Chondrocyte (in vitro differentiated cells): ENCODE data around the gene ELAVL4. TPM values are rescaled to one million over a fixed set of nuclear protein-coding genes. Genes with fewer than 3 reads are reported as not detected.

Source experiments
- DNase-seq: peaks from one replicate; pipeline ENCODE4 v3.0.0; 2021; ENCODE audit warnings: mixed read lengths, low spot score
- H3K27ac Mint-ChIP-seq: one replicate; pipeline ENCODE4 v1.8.0; 2021; ENCODE audit warnings: mild to moderate bottlenecking, moderate library complexity, mixed read lengths; ENCODE audit not compliant: unreplicated experiment
- H3K27me3 Mint-ChIP-seq: 2 replicates; pipeline ENCODE4 v1.8.0; 2021; ENCODE audit warnings: low read depth, mixed read lengths
- H3K36me3 Mint-ChIP-seq: 2 replicates; pipeline ENCODE4 v1.8.0; 2021; ENCODE audit warnings: low read depth, mixed read lengths
- H3K4me1 Mint-ChIP-seq: 2 replicates; pipeline ENCODE4 v1.8.0; 2021; ENCODE audit warnings: low read depth, mild to moderate bottlenecking, mixed read lengths
- H3K4me3 Mint-ChIP-seq: one replicate; pipeline ENCODE4 v1.8.0; 2021; ENCODE audit warnings: mild to moderate bottlenecking, moderate library complexity, mixed read lengths; ENCODE audit not compliant: unreplicated experiment
- H3K9me3 Mint-ChIP-seq: 2 replicates; pipeline ENCODE4 v1.8.0; 2021; ENCODE audit warnings: low read depth, mixed read lengths
- total RNA-seq: library from RNA; stranded (reverse); gene quantifications from 3 replicates; pipeline ENCODE4 v1.2.1, GENCODE V29; 2021
- TF ChIP-seq, protein P1 (sequence below): fragments of 200-600 bp; sonication (generic); IDR thresholded peaks from 2 replicates; pipeline ENCODE4 v1.5.0; 2021; ENCODE audit warnings: antibody characterized with exemption, mild to moderate bottlenecking, moderate library complexity

ELAVL4 gene
- total RNA-seq, 1 donor from 2014 or later, result not detected

DNA sequence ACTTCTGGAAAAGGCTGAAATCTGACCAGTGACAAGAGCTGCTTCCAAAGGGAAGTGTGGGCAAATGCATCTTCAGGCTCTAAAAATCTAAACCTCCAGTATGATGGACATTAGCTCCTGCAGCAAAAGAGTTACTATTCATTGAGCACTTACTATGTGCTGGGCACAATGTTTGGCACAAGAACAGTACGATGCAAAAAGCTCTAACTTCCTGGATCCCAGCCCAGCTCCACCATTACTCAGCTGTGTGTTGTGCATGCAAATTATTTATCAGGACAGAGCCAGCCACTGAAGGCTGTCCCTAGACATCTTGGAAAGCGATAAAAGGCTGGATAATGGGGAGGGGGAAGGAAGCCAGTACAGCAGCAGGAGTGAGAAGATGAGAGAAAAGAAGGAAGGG, 143.5 kb downstream of the ELAVL4 start:
- H3K4me1 Mint-ChIP-seq, result no peaks in the 10 kb centered on the region
- H3K27me3 Mint-ChIP-seq, result no peaks in the 10 kb centered on the region
- TF ChIP-seq, protein P1, sequence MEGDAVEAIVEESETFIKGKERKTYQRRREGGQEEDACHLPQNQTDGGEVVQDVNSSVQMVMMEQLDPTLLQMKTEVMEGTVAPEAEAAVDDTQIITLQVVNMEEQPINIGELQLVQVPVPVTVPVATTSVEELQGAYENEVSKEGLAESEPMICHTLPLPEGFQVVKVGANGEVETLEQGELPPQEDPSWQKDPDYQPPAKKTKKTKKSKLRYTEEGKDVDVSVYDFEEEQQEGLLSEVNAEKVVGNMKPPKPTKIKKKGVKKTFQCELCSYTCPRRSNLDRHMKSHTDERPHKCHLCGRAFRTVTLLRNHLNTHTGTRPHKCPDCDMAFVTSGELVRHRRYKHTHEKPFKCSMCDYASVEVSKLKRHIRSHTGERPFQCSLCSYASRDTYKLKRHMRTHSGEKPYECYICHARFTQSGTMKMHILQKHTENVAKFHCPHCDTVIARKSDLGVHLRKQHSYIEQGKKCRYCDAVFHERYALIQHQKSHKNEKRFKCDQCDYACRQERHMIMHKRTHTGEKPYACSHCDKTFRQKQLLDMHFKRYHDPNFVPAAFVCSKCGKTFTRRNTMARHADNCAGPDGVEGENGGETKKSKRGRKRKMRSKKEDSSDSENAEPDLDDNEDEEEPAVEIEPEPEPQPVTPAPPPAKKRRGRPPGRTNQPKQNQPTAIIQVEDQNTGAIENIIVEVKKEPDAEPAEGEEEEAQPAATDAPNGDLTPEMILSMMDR, result no peak

More for the DNA sequence above, 143.5 kb downstream of the ELAVL4 start:
- DNase-seq, result no peak
- Mint-ChIP-seq H3K36me3 (no peaks in the 10 kb centered on the region), H3K4me3 (no peak overlapping the region), H3K27ac (no peak overlapping the region), H3K9me3 (peaks cover 4% of the 10 kb centered on the region)

Other genes with a start within 250 kb of the ELAVL4 start
- not detected in 3 replicates for gene AGBL4, start 85.0 kb upstream of the ELAVL4 start, total RNA-seq